ENCODE measurements around the gene RAB38.

DNA sequence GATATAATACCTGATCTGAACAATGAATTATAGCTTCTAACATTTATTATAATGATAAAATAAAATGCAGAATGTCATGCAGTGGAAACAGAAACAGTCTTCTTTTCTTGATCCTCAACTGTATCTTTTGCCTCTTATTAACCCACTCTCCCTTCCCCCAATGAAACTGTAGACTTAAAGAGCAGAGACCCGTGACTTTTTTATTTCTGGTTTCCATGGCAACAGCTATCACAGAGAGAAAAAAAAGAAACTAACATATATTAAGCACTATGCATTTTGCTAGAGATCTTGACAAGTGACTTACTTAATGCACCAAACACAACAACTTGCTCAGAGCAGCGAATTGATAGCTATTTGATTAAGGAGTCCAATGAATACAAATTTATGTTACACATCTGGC, 69.3 kb downstream of the RAB38 start:
- TF ChIP-seq, protein P1, sequence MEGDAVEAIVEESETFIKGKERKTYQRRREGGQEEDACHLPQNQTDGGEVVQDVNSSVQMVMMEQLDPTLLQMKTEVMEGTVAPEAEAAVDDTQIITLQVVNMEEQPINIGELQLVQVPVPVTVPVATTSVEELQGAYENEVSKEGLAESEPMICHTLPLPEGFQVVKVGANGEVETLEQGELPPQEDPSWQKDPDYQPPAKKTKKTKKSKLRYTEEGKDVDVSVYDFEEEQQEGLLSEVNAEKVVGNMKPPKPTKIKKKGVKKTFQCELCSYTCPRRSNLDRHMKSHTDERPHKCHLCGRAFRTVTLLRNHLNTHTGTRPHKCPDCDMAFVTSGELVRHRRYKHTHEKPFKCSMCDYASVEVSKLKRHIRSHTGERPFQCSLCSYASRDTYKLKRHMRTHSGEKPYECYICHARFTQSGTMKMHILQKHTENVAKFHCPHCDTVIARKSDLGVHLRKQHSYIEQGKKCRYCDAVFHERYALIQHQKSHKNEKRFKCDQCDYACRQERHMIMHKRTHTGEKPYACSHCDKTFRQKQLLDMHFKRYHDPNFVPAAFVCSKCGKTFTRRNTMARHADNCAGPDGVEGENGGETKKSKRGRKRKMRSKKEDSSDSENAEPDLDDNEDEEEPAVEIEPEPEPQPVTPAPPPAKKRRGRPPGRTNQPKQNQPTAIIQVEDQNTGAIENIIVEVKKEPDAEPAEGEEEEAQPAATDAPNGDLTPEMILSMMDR (conservative IDR thresholded peaks at IDR 0.05), result no peak
- TF ChIP-seq ZFX (IDR thresholded peaks at IDR 0.05), result no peak

All from C4-2B (cell line).